Upper lobe of left lung (tissue), 4 donors: Measurements from ENCODE around the gene HSP90AA1.

Source experiments
- POLR2AphosphoS5 ChIP-seq, 2 donors: sonication (generic); formaldehyde crosslinking; IDR thresholded peaks; one replicate each; pipeline ENCODE4 v1.5.1; 2017; ENCODE audit warnings: antibody characterized with exemption in 2 of 2
- TF ChIP-seq, protein P1 (sequence below), 6 experiments: fragments of 450-650 bp in 4 of 6; fragments of 200-600 bp in 2 of 6; sonication (generic) in 2 of 6; IDR thresholded peaks; one replicate each; pipeline ENCODE4 v1.5.1; 2016 to 2019; ENCODE audit warnings: antibody characterized with exemption in 6 of 6

DNA sequence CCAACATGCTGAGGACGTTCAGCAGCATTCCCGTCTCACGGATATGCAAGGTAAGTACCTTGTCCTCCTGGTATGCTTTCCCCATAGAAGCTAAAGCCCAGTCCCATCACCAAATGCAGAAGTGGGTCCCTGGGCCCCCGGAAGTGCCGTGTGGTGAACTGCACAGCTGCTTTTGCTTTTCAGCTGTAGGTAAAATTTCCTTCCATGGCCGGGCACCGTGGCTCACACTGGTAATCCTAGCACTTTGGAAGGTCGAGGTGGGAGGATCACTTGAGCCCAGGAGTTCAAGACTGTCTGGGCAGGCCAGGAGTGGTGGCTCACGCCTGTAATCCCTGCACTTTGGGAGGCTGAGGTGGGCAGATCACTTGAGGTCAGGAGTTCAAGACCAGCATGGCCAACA lies 44.1 kb downstream of the HSP90AA1 start:
- TF ChIP-seq, protein P1, sequence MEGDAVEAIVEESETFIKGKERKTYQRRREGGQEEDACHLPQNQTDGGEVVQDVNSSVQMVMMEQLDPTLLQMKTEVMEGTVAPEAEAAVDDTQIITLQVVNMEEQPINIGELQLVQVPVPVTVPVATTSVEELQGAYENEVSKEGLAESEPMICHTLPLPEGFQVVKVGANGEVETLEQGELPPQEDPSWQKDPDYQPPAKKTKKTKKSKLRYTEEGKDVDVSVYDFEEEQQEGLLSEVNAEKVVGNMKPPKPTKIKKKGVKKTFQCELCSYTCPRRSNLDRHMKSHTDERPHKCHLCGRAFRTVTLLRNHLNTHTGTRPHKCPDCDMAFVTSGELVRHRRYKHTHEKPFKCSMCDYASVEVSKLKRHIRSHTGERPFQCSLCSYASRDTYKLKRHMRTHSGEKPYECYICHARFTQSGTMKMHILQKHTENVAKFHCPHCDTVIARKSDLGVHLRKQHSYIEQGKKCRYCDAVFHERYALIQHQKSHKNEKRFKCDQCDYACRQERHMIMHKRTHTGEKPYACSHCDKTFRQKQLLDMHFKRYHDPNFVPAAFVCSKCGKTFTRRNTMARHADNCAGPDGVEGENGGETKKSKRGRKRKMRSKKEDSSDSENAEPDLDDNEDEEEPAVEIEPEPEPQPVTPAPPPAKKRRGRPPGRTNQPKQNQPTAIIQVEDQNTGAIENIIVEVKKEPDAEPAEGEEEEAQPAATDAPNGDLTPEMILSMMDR (IDR thresholded peaks at IDR 0.05): no peak
- TF ChIP-seq POLR2AphosphoS5 (IDR thresholded peaks at IDR 0.05): no peak
